ENCODE data around the gene COMMD7.
"Not testable (repeated sequence)": the region's sequence is repeated elsewhere in the genome, so short reads cannot be mapped to it uniquely, and the experiment has no call there.

Gene COMMD7

GRCh38 chr20:32765230-32765875 lies 22.1 kb upstream of the COMMD7 start:
- not testable (repeated sequence) for DNase-seq

- no peak for DNase-seq
These were observed 21.0 kb upstream of the COMMD7 start for GRCh38 chr20:32764005-32764960.

GRCh38 chr20:32763202-32764004 lies 20.1 kb upstream of the COMMD7 start:
- no peak for DNase-seq

GRCh38 chr20:32762754-32763201 lies 19.5 kb upstream of the COMMD7 start:
- peak; percentile 47 for DNase-seq

- DNase-seq, result peak; percentile 90
These were observed 18.8 kb upstream of the COMMD7 start, which contains the start of gene DNMT3B for GRCh38 chr20:32761831-32762753. Gene DNMT3B (plus strand): TSS chr20:32762385. CDS start chr20:32780324, 17,939 bp downstream.

- DNase-seq, result no peak
These were observed 18.2 kb upstream of the COMMD7 start for GRCh38 chr20:32761417-32761830.

GRCh38 chr20:32756156-32756555 lies 12.9 kb upstream of the COMMD7 start:
- DNase-seq, result no peak

- no peak for DNase-seq
These were observed 10.5 kb upstream of the COMMD7 start for GRCh38 chr20:32753731-32754130.

- no peak for DNase-seq
These were observed 9.4 kb upstream of the COMMD7 start for GRCh38 chr20:32752458-32753250.

- DNase-seq, result no peak
These were observed 8.6 kb upstream of the COMMD7 start for GRCh38 chr20:32751702-32752457.

- DNase-seq, result no peak
These were observed 8.0 kb upstream of the COMMD7 start for GRCh38 chr20:32751293-32751692.

GRCh38 chr20:32749914-32750637 lies 6.8 kb upstream of the COMMD7 start:
- DNase-seq, result no peak

GRCh38 chr20:32742322-32743236 lies 688 bp downstream of the COMMD7 start:
- DNase-seq, result no peak

- no peak for DNase-seq
These were observed 2.1 kb downstream of the COMMD7 start for GRCh38 chr20:32741151-32741550.

GRCh38 chr20:32737371-32738223 lies 5.7 kb downstream of the COMMD7 start:
- no peak for DNase-seq

- DNase-seq, result no peak
These were observed 11.4 kb downstream of the COMMD7 start for GRCh38 chr20:32731882-32732266.

GRCh38 chr20:32729334-32729733 lies 13.9 kb downstream of the COMMD7 start:
- not testable (repeated sequence) for DNase-seq

All from femur (tissue), 1 donor.